Hepatocyte (in vitro differentiated cells): ENCODE measurements around the gene RBM28. TPM values are rescaled to one million over a fixed set of nuclear protein-coding genes. Genes with fewer than 3 reads are reported as not detected.

ENCODE experiments used
- DNase-seq: peaks from one replicate; pipeline ENCODE4 v3.0.0-alpha.2; 2016; ENCODE audit warnings: low spot score
- H2AFZ ChIP-seq: fragments of 200-600 bp; sonication (generic); 2 replicates; pipeline ENCODE4 v1.6.0; 2016; ENCODE audit warnings: antibody characterized with exemption, mild to moderate bottlenecking
- H3K27ac ChIP-seq: fragments of 200-600 bp; sonication (generic); 2 replicates; pipeline ENCODE4 v1.5.1; 2016; ENCODE audit warnings: mild to moderate bottlenecking
- H3K27me3 ChIP-seq: fragments of 200-600 bp; sonication (generic); 2 replicates; pipeline ENCODE4 v1.6.1; 2016
- H3K36me3 ChIP-seq: fragments of 200-600 bp; sonication (generic); replicated peaks from 2 replicates; pipeline ENCODE4 v1.5.1; 2016; ENCODE audit warnings: low read depth; ENCODE audit not compliant: insufficient read depth
- H3K4me1 ChIP-seq: fragments of 200-600 bp; sonication (generic); 2 replicates; pipeline ENCODE4 v1.5.1; 2016; ENCODE audit warnings: mild to moderate bottlenecking, moderate library complexity; ENCODE audit not compliant: insufficient read depth
- H3K4me2 ChIP-seq: fragments of 200-600 bp; sonication (generic); 2 replicates; pipeline ENCODE4 v1.6.0; 2016
- H3K4me3 ChIP-seq: fragments of 200-600 bp; sonication (generic); 2 replicates; pipeline ENCODE4 v1.5.1; 2016; ENCODE audit warnings: mild to moderate bottlenecking
- H3K79me2 ChIP-seq: fragments of 200-600 bp; sonication (generic); 2 replicates; pipeline ENCODE4 v1.6.0; 2017; ENCODE audit warnings: mild to moderate bottlenecking
- H3K9me2 ChIP-seq: fragments of 200-600 bp; sonication (generic); replicated peaks from 2 replicates; pipeline ENCODE4 v1.6.0; 2017; ENCODE audit warnings: mild to moderate bottlenecking; ENCODE audit not compliant: insufficient read depth
- H3K9me3 ChIP-seq: fragments of 200-600 bp; sonication (generic); 2 replicates; pipeline ENCODE4 v1.5.1; 2016; ENCODE audit warnings: low read depth, mild to moderate bottlenecking
- H4K20me1 ChIP-seq: fragments of 200-600 bp; sonication (generic); 2 replicates; pipeline ENCODE4 v1.6.0; 2016; ENCODE audit warnings: mild to moderate bottlenecking; ENCODE audit not compliant: insufficient read depth, poor library complexity, severe bottlenecking
- CTCF ChIP-seq: fragments of 200-600 bp; sonication (generic); IDR thresholded peaks from 2 replicates; pipeline ENCODE4 v1.5.1; 2016; ENCODE audit warnings: antibody characterized with exemption, mild to moderate bottlenecking; ENCODE audit not compliant: poor library complexity
- EZH2 ChIP-seq: fragments of 200-600 bp; sonication (generic); IDR thresholded peaks from 2 replicates; pipeline ENCODE4 v1.6.1; 2016; ENCODE audit warnings: antibody characterized with exemption, mild to moderate bottlenecking, borderline replicate concordance
- EZH2phosphoT487 ChIP-seq: fragments of 200-600 bp; sonication (generic); IDR thresholded peaks from one replicate; pipeline ENCODE4 v1.6.1; 2018; ENCODE audit warnings: antibody characterized with exemption, mild to moderate bottlenecking, low read depth, moderate library complexity; ENCODE audit not compliant: unreplicated experiment, severe bottlenecking
- WGBS: methylation state at CpG from one replicate; pipeline ENCODE4 v1.1.6; 2016; ENCODE audit warnings: low lambda C conversion rate; ENCODE audit errors: missing lambda C conversion rate; 5-methylcytosine and 5-hydroxymethylcytosine counted together
- polyA plus RNA-seq: library from polyadenylated mRNA; unstranded; fragments of >200 nt; fragmentation: Nextera tagmentation; extraction: Ambion mirVana; gene quantifications from 2 replicates; pipeline ENCODE4 v1.2.1, GENCODE V29; 2016
- total RNA-seq: library from RNA; depleted of rRNA; stranded (reverse); fragments of >200 nt; gene quantifications from 2 replicates; pipeline ENCODE4 v1.2.3, GENCODE V29; 2014

RBM28 gene
- total and polyA plus RNA-seq, 2 experiments from 2014 or later: 19.3 to 26.4 TPM

- Histone ChIP-seq H3K4me1 (no peaks in the 10 kb centered on the region), H4K20me1 (no peaks in the 10 kb centered on the region), H3K4me2 (no peak overlapping the region), H3K4me3 (no peak overlapping the region), H3K9me3 (peaks cover 4% of the 10 kb centered on the region), H3K27ac (no peak overlapping the region), H2AFZ (no peak overlapping the region), H3K27me3 (no peaks in the 10 kb centered on the region), H3K9me2 (no peaks in the 10 kb centered on the region), H3K79me2 (no peaks in the 10 kb centered on the region), H3K36me3 (no peaks in the 10 kb centered on the region)
- TF ChIP-seq CTCF: no peak
- TF ChIP-seq EZH2phosphoT487: no peak
- TF ChIP-seq EZH2: no peak
- no peak for DNase-seq
- WGBS: 88% methylated on average over 6 of the region's 6 CpGs
These were observed 64.5 kb downstream of the RBM28 start for GRCh38 chr7:128279124-128279713.

- H3K9me3 ChIP-seq: peaks cover 4% of the 10 kb centered on the region
- no peaks in the 10 kb centered on the region for H4K20me1 ChIP-seq
- H3K4me3 ChIP-seq: no peak overlapping the region
- H3K27ac ChIP-seq: no peak overlapping the region
- H3K4me1 ChIP-seq: no peaks in the 10 kb centered on the region
- H3K4me2 ChIP-seq: no peak overlapping the region
- no peaks in the 10 kb centered on the region for H3K36me3 ChIP-seq
- H2AFZ ChIP-seq: no peak overlapping the region
- no peaks in the 10 kb centered on the region for H3K79me2 ChIP-seq
- 100% methylated on average over 1 of the region's 1 CpG for WGBS
- TF ChIP-seq CTCF: no peak
- no peak for TF ChIP-seq EZH2phosphoT487
- DNase-seq: no peak
- H3K27me3 ChIP-seq: no peaks in the 10 kb centered on the region
- H3K9me2 ChIP-seq: no peaks in the 10 kb centered on the region
These were observed 65.3 kb downstream of the RBM28 start for GRCh38 chr7:128278366-128278765.

- Histone ChIP-seq H3K4me2 (no peak overlapping the region), H3K9me2 (no peaks in the 10 kb centered on the region), H3K9me3 (peaks cover 4% of the 10 kb centered on the region), H3K4me3 (no peak overlapping the region), H3K36me3 (no peaks in the 10 kb centered on the region), H3K4me1 (no peaks in the 10 kb centered on the region), H3K79me2 (no peaks in the 10 kb centered on the region), H4K20me1 (no peaks in the 10 kb centered on the region), H2AFZ (no peak overlapping the region), H3K27ac (no peak overlapping the region), H3K27me3 (no peaks in the 10 kb centered on the region)
- TF ChIP-seq EZH2phosphoT487: no peak
- no peak for TF ChIP-seq EZH2
- no peak for TF ChIP-seq CTCF
- DNase-seq: no peak
- WGBS: 94% methylated on average over 4 of the region's 4 CpGs
These were observed 68.0 kb downstream of the RBM28 start for GRCh38 chr7:128275681-128276080.
